ENCODE data around the gene CRYBG1.
"Not testable (repeated sequence)": the region's sequence is repeated elsewhere in the genome, so short reads cannot be mapped to it uniquely, and the experiment has no call there.

The CRYBG1 gene

DNA sequence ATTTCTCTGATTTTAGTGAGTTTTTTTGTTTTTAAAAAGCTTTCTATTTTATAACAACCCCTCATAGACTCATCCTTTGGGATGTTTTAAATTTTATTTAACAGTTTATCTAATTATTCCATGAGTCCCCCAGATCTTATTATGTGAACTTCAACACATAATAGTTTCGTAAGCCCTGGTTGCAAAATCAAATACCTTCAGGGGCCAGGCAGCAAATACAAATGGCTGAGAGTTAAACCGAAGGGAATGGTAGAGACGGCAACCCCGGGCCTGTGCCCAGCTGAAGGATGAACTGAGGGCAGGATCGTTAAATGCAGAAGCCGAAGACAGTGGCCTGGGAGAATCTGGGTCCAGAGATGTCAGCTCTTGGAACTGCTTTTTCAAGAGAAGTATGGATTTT lies 180.4 kb downstream of the CRYBG1 start:
- Histone ChIP-seq H3K27me3 (peaks cover 23% of the 10 kb centered on the region), H3K36me3 (no peaks in the 10 kb centered on the region), H3K4me1 (no peaks in the 10 kb centered on the region), H3K4me3 (ENCODE audit: low read depth, low read length) (no peak overlapping the region), H3K9me3 (no peaks in the 10 kb centered on the region)
- no peak for DNase-seq
- TF ChIP-seq, protein P1, sequence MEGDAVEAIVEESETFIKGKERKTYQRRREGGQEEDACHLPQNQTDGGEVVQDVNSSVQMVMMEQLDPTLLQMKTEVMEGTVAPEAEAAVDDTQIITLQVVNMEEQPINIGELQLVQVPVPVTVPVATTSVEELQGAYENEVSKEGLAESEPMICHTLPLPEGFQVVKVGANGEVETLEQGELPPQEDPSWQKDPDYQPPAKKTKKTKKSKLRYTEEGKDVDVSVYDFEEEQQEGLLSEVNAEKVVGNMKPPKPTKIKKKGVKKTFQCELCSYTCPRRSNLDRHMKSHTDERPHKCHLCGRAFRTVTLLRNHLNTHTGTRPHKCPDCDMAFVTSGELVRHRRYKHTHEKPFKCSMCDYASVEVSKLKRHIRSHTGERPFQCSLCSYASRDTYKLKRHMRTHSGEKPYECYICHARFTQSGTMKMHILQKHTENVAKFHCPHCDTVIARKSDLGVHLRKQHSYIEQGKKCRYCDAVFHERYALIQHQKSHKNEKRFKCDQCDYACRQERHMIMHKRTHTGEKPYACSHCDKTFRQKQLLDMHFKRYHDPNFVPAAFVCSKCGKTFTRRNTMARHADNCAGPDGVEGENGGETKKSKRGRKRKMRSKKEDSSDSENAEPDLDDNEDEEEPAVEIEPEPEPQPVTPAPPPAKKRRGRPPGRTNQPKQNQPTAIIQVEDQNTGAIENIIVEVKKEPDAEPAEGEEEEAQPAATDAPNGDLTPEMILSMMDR (IDR thresholded peaks at IDR 0.05; ENCODE audit: low read depth, low read length) = no peak

DNA sequence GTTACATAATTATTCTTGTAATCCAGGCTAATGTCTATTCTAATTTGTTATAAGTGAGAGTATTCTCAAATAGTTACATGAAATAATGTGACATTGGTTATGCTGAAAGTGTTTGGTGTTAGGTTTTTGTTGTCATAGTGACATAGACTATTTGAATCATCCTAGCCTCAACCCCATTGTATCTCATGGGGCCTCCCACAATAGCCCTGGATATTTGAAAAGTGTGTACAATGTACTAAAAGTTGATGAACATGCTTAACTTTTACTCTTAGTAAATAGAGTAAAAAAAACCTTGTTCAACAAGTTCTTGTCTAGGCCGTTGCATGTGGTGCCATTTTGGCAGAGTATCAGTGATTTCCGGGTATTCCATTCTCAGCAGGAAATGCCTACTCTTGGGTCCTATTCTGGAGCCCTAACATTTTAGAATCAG lies 185.8 kb downstream of the CRYBG1 start:
- H3K36me3 ChIP-seq = no peaks in the 10 kb centered on the region
- H3K4me3 ChIP-seq (ENCODE audit: low read depth, low read length) = no peak overlapping the region
- no peaks in the 10 kb centered on the region for H3K27me3 ChIP-seq
- H3K4me1 ChIP-seq = no peaks in the 10 kb centered on the region
- TF ChIP-seq, protein P1 (IDR thresholded peaks at IDR 0.05; ENCODE audit: low read depth, low read length) = no peak
- no peaks in the 10 kb centered on the region for H3K9me3 ChIP-seq
- DNase-seq = no peak

DNA sequence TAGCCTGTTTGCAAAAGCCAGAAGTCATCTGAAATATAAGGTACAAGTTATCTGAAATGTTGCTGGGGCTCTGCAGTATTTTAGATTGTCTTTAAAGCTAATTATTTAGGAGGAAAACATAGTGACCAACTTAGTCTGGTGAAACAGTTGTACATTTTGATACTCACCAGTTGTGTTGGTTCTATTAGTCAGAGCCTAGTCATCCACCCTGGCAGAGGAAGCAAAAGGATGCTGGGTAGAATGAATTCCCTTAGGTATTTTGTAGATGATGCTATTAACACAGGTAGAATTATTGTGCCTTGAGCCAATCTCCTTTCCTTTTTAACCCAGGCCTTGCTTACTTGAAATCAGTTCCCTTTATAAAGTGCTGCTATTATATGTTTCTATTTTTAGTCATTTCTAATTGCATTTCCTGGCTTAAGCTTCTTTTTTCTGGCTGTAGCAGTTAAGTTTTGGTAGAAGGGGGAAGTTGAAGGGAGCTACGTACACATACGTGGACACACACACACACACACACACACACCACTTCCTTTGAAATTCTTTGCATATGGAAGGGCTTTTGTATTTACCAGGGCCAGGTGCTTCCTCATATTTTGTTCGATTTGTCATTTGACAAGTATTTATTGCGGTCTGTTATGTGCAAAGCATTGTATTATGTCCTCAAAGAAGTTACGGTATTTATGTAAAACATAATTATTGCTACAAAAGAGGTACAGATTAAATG lies 186.3 kb downstream of the CRYBG1 start:
- TF ChIP-seq, protein P1 (IDR thresholded peaks at IDR 0.05; ENCODE audit: low read depth, low read length) = no peak
- no peak for DNase-seq

DNA sequence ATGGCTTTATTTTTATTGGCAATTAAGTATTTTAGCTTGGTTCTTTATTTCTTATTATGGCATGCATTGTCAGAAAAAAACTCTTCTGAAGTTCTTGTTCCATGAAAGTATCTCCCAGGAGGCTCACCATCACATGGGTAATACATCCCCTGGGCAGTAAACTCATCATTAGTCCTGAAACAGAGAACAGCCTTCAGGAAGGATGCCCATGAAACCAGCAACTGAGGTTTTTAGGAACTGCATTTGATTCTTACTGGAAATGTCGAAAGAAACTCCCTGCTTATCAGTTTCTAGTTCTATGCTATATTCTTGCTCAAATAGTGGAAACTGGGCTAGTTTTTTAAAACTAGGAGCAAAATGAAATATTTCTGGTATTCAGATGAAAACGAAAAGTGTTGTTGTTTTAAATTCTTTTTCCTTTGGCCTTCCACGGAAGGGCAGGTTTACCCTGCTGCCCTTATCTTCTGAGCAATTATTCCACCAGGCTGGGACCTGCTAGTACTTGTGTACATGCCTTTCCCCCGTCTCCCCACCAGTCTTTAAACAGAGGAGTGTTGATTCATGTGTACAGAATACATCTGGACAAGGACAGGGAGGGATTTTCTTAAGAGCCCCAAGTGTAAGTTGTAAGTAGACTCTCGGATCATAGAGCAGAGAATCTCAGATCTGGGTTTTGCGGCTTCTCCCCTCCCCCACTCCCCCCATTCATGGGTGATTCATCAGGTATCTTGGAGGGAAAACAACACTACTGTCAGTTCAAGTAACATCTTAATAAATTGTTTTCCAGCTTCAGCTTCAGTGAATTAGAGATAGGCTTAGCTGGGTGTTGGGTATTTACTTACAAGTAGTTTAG lies 187.3 kb downstream of the CRYBG1 start:
- TF ChIP-seq, protein P1 (IDR thresholded peaks at IDR 0.05; ENCODE audit: low read depth, low read length) = no peak
- no peak overlapping the region for H3K4me3 ChIP-seq (ENCODE audit: low read depth, low read length)
- no peaks in the 10 kb centered on the region for H3K36me3 ChIP-seq
- H3K27me3 ChIP-seq = no peaks in the 10 kb centered on the region
- no peak for DNase-seq
- H3K9me3 ChIP-seq = no peaks in the 10 kb centered on the region
- H3K4me1 ChIP-seq = no peaks in the 10 kb centered on the region

More for the DNA sequence above, 186.3 kb downstream of the CRYBG1 start:
- H3K4me1 ChIP-seq = no peaks in the 10 kb centered on the region
- no peaks in the 10 kb centered on the region for H3K36me3 ChIP-seq
- no peaks in the 10 kb centered on the region for H3K9me3 ChIP-seq
- no peaks in the 10 kb centered on the region for H3K27me3 ChIP-seq
- no peak overlapping the region for H3K4me3 ChIP-seq (ENCODE audit: low read depth, low read length)

DNA sequence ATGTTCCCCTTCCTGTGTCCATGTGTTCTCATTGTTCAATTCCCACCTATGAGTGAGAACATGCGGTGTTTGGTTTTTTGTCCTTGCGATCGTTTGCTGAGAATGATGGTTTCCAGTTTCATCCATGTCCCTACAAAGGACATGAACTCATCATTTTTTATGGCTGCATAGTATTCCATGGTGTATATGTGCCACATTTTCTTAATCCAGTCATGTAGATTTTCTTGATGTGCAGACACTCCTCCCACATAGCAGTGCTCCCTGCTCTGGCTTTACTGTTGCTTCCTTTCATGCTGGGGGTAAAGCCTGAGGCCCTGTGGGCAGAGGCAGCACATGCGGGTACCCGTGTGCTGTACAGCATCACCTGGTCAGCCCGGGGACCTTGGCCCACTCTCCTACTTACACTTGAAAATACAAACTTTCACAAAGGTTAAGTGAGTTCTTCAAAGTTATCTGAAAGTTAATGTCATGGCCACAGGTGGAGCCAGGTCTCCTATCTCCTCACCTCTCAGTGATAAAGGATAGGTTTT lies 188.5 kb downstream of the CRYBG1 start:
- H3K4me1 ChIP-seq = not testable (repeated sequence)

DNA sequence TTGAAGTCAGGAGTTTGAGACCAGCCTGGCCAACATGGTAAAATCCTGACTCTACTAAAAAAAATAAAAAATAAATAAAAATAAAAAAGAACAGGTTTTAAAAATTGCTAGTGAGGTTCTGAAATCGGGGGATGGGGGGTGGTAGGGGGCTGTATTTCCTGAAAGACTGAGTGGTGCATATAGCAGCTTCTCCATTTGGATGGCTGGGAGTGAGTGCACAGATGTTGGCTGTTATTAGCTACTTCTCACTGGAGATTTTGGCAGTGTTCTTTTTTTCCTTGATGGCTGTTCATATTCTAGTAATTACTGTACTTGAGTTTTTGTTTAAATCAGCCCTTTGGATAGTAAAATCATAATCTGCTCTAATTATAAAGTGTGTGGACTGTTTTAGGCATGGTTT lies 189.0 kb downstream of the CRYBG1 start:
- DNase-seq = no peak
- Histone ChIP-seq H3K4me1 (no peaks in the 10 kb centered on the region), H3K27me3 (no peaks in the 10 kb centered on the region), H3K36me3 (no peaks in the 10 kb centered on the region), H3K9me3 (no peaks in the 10 kb centered on the region), H3K4me3 (ENCODE audit: low read depth, low read length) (no peak overlapping the region)
- TF ChIP-seq, protein P1 (IDR thresholded peaks at IDR 0.05; ENCODE audit: low read depth, low read length) = no peak

More for the DNA sequence above, 188.5 kb downstream of the CRYBG1 start:
- H3K36me3 ChIP-seq; DNase-seq; H3K9me3 ChIP-seq; H3K4me3 ChIP-seq (ENCODE audit: low read depth, low read length); H3K27me3 ChIP-seq: not testable (repeated sequence)
